ENCODE results near the gene ACTMAP. TPM values are rescaled to one million over a fixed set of nuclear protein-coding genes. Genes with fewer than 3 reads are reported as not detected.

Gene ACTMAP
- total and polyA plus RNA-seq, 9 of the 15 experiments (the other 6 are each of a cell fraction or from before 2014, with no cell fraction given): 1.7 to 16.6 (median 4.9) TPM

- TF ChIP-seq ELK1 (CRISPR knock-in tag; IDR thresholded peaks at IDR 0.05): no peak
- TF ChIP-seq ZNF668 (CRISPR knock-in tag; IDR thresholded peaks at IDR 0.05): no peak
- no peak for TF ChIP-seq MCM3 (IDR thresholded peaks at IDR 0.05)
- TF ChIP-seq REST (IDR thresholded peaks at IDR 0.05; ENCODE audit: borderline replicate concordance): no peak
- TF ChIP-seq REST (CRISPR knock-in tag; IDR thresholded peaks at IDR 0.05; ENCODE audit: low read depth): no peak
- TF ChIP-seq TEAD4 (IDR thresholded peaks at IDR 0.05; ENCODE audit: low read length): no peak
- TF ChIP-seq TEAD4 (CRISPR knock-in tag; IDR thresholded peaks at IDR 0.05; ENCODE audit: borderline replicate concordance): no peak; the same call in 1 of the 2 replicates
- TF ChIP-seq ZNF316 (IDR thresholded peaks at IDR 0.05): no peak
- TF ChIP-seq GABPA (tag; conservative IDR thresholded peaks at IDR 0.05; ENCODE audit: low read depth): no peak
- no peak for TF ChIP-seq ETV1 (tag; conservative IDR thresholded peaks at IDR 0.05; ENCODE audit: low read depth)
- TF ChIP-seq SMAD3 (CRISPR knock-in tag; conservative IDR thresholded peaks at IDR 0.05): no peak
- no peak for TF ChIP-seq ZKSCAN3 (CRISPR knock-in tag; IDR thresholded peaks at IDR 0.05)
- no peak for TF ChIP-seq ETV5 (CRISPR knock-in tag; IDR thresholded peaks at IDR 0.05; ENCODE audit: low read depth)
- no peak; a peak in 1 of 4 replicates for TF ChIP-seq SIN3A (IDR thresholded peaks at IDR 0.05; ENCODE audit: borderline replicate concordance in 2 of 2, control insufficient read depth in 1 of 2, low read depth in 2 of 2, low read length in 2 of 2)
- TF ChIP-seq ZNF584 (CRISPR knock-in tag; IDR thresholded peaks at IDR 0.05; ENCODE audit: low read depth): 0 out of 2 replicates have a peak, but pooled peaks have one; percentile 20
- TF ChIP-seq E2F3 (CRISPR knock-in tag; IDR thresholded peaks at IDR 0.05): no peak
- no peak for TF ChIP-seq PRPF4 (IDR thresholded peaks at IDR 0.05; ENCODE audit: insufficient read depth, low read depth, low read length, poor library complexity, severe bottlenecking)
- no peak for TF ChIP-seq ZNF121 (CRISPR knock-in tag; conservative IDR thresholded peaks at IDR 0.05)
These were observed 58.7 kb downstream of the ACTMAP start (continued) for GRCh38 chr19:40691421-40692211.

Measured in K562 (cell line).